HepG2 (cell line): ENCODE measurements around the gene MTUS2. TPM values are rescaled to one million over a fixed set of nuclear protein-coding genes. Genes with fewer than 3 reads are reported as not detected.

Experiments
- ATAC-seq: fragments of 200-7000 bp; cut with Tn5 transposase; 3 replicates; pipeline ENCODE4 v1.9.1; 2020; ENCODE audit warnings: mild to moderate bottlenecking, moderate library complexity
- BruUV-seq: library from RNA; stranded (reverse); fragments of 400-500 nt; replicated peaks from 2 replicates; lab custom pipeline; 2021; lab: Mats Ljungman, UMichigan
- CTCF ChIA-PET: fragments of 300-600 bp; formaldehyde crosslinking; extraction: SDS; loops from one replicate; lab custom pipeline; 2021; ENCODE audit warnings: low total read pairs, inconsistent platforms, low intra/inter-chr PET ratio; lab: Yijun Ruan, JAX
- POLR2A ChIA-PET: fragments of 350-600 bp; sonication (Branson Sonifier 250); formaldehyde crosslinking; loops from one replicate; lab custom pipeline; 2020; ENCODE audit warnings: antibody characterized with exemption, inconsistent platforms; lab: Yijun Ruan, JAX
- DNase-seq: peaks from one replicate; pipeline ENCODE4 v3.0.0-alpha.2; 2015; ENCODE audit warnings: low spot score
- FAIRE-seq: peaks from 3 replicates; lab custom pipeline; 2011; peaks lifted over from hg19 to GRCh38; lab: Jason Lieb, UNC
- H2AFZ ChIP-seq: one replicate; pipeline ENCODE4 v1.6.1; 2011; ENCODE audit warnings: low read length, inconsistent platforms
- H3K27ac ChIP-seq: fragments of 300-600 bp; 3 replicates; pipeline ENCODE4 v1.8.0; 2011; ENCODE audit warnings: mixed run types, mild to moderate bottlenecking, mixed read lengths, low read length, inconsistent platforms; ENCODE audit not compliant: insufficient read depth; ENCODE audit errors: extremely low read length
- H3K27me3 ChIP-seq, 2 experiments: fragments of 200-600 bp in 1 of 2; 2 replicates in 1 of 2; 3 replicates in 1 of 2; pipeline versions ENCODE4 v1.6.0 to v1.8.0; 2011; ENCODE audit warnings: low read length in 2 of 2, mild to moderate bottlenecking in 2 of 2, moderate library complexity in 2 of 2, inconsistent platforms in 1 of 2; ENCODE audit not compliant: insufficient read depth in 2 of 2, control insufficient read depth in 1 of 2
- H3K36me3 ChIP-seq, 2 experiments: fragments of 200-600 bp in 1 of 2; replicated peaks in 1 of 2; 2 replicates in 1 of 2; 3 replicates in 1 of 2; pipeline versions ENCODE4 v1.5.1 to v1.8.0; 2011; ENCODE audit warnings: low read length in 2 of 2, inconsistent platforms in 1 of 2; ENCODE audit not compliant: insufficient read depth in 2 of 2, control insufficient read depth in 1 of 2
- H3K4me1 ChIP-seq: 2 replicates; pipeline ENCODE4 v1.5.1; 2012; ENCODE audit warnings: low read length, inconsistent platforms; ENCODE audit not compliant: insufficient read depth
- H3K4me2 ChIP-seq: 2 replicates; pipeline ENCODE4 v1.6.0; 2011; ENCODE audit warnings: low read depth, low read length, inconsistent platforms
- H3K4me3 ChIP-seq, 3 experiments: fragments of 200-600 bp in 1 of 3; sonication (generic), shearing (Covaris generic) in 1 of 3; replicated peaks in 1 of 3; 2 replicates each; pipeline ENCODE4 v1.5.1; 2011 to 2016; ENCODE audit warnings: low read length in 3 of 3, inconsistent platforms in 2 of 3, low read depth in 2 of 3, mild to moderate bottlenecking in 2 of 3, control low read depth in 1 of 3, mixed read lengths in 1 of 3; ENCODE audit not compliant: insufficient read depth in 1 of 3
- H3K79me2 ChIP-seq: one replicate; pipeline ENCODE4 v1.6.1; 2011; ENCODE audit warnings: low read length, inconsistent platforms; ENCODE audit not compliant: insufficient read depth
- H3K9ac ChIP-seq: 2 replicates; pipeline ENCODE4 v1.6.0; 2011; ENCODE audit warnings: mild to moderate bottlenecking, low read depth, low read length, inconsistent platforms; ENCODE audit not compliant: insufficient read depth
- H3K9me3 ChIP-seq: 2 replicates; pipeline ENCODE4 v1.5.1; 2012; ENCODE audit warnings: mild to moderate bottlenecking, low read length
- H4K20me1 ChIP-seq: 2 replicates; pipeline ENCODE4 v1.6.0; 2011; ENCODE audit warnings: inconsistent platforms, mild to moderate bottlenecking, low read length, moderate library complexity; ENCODE audit not compliant: insufficient read depth
- GPBP1L1 ChIP-seq: sonication (generic); formaldehyde crosslinking; IDR thresholded peaks from 2 replicates; pipeline ENCODE4 v1.5.0; 2020; ENCODE audit warnings: mild to moderate bottlenecking, missing genetic modification reagents
- JUND ChIP-seq: sonication (generic); formaldehyde crosslinking; IDR thresholded peaks from 2 replicates; pipeline ENCODE4 v1.8.0; 2022; ENCODE audit warnings: mild to moderate bottlenecking, missing genetic modification reagents
- MAFG ChIP-seq: sonication (generic); formaldehyde crosslinking; IDR thresholded peaks from 2 replicates; pipeline ENCODE4 v1.5.1; 2020; ENCODE audit warnings: mild to moderate bottlenecking, missing genetic modification reagents
- MED13 ChIP-seq: sonication (generic); formaldehyde crosslinking; IDR thresholded peaks from 2 replicates; pipeline ENCODE4 v1.5.0; 2020; ENCODE audit warnings: missing genetic modification reagents
- MNT ChIP-seq: fragments of 450-650 bp; IDR thresholded peaks from 2 replicates; pipeline ENCODE4 v1.6.1; 2016
- NFYB ChIP-seq: sonication (generic); formaldehyde crosslinking; IDR thresholded peaks from 2 replicates; pipeline ENCODE4 v1.4.0; 2020; ENCODE audit warnings: missing genetic modification reagents
- PRMT3 ChIP-seq: sonication (generic); formaldehyde crosslinking; IDR thresholded peaks from 2 replicates; pipeline ENCODE4 v1.8.1; 2022; ENCODE audit warnings: low read depth, mild to moderate bottlenecking, moderate library complexity, missing genetic modification reagents, borderline replicate concordance
- RORA ChIP-seq: sonication (generic); formaldehyde crosslinking; IDR thresholded peaks from 2 replicates; pipeline ENCODE4 v1.5.0; 2020; ENCODE audit warnings: mild to moderate bottlenecking, missing genetic modification reagents, moderate library complexity
- SNRNP70 ChIP-seq: fragments of 200-400 bp; formaldehyde crosslinking; IDR thresholded peaks from 2 replicates; pipeline ENCODE4 v1.6.1; 2017; ENCODE audit warnings: mild to moderate bottlenecking, low read depth, low read length, moderate library complexity
- ZBTB25 ChIP-seq: IDR thresholded peaks from 2 replicates; pipeline ENCODE4 v1.6.1; 2018; ENCODE audit warnings: missing genetic modification reagents
- ZFP91 ChIP-seq: sonication (generic); formaldehyde crosslinking; IDR thresholded peaks from 2 replicates; pipeline ENCODE4 v1.9.0; 2022; ENCODE audit warnings: missing genetic modification reagents, mild to moderate bottlenecking, borderline replicate concordance
- ZNF224 ChIP-seq: sonication (generic); formaldehyde crosslinking; IDR thresholded peaks from 2 replicates; pipeline ENCODE4 v1.5.0; 2020; ENCODE audit warnings: mild to moderate bottlenecking, missing genetic modification reagents
- ZNF337 ChIP-seq: sonication (generic); formaldehyde crosslinking; IDR thresholded peaks from 2 replicates; pipeline ENCODE4 v1.5.1; 2020; ENCODE audit warnings: missing genetic modification reagents, low read depth, mild to moderate bottlenecking, borderline replicate concordance
- ZNF431 ChIP-seq: sonication (generic); formaldehyde crosslinking; IDR thresholded peaks from 2 replicates; pipeline ENCODE4 v1.9.0; 2022; ENCODE audit warnings: missing genetic modification reagents, low read depth, mild to moderate bottlenecking, borderline replicate concordance
- ZNF44 ChIP-seq: sonication (generic); formaldehyde crosslinking; IDR thresholded peaks from 2 replicates; pipeline ENCODE4 v1.5.1; 2020; ENCODE audit warnings: mild to moderate bottlenecking, missing genetic modification reagents
- ZNF567 ChIP-seq: sonication (generic); formaldehyde crosslinking; IDR thresholded peaks from 2 replicates; pipeline ENCODE4 v1.8.1; 2023; ENCODE audit warnings: mild to moderate bottlenecking, missing genetic modification reagents, borderline replicate concordance
- ZNF766 ChIP-seq: sonication (generic); formaldehyde crosslinking; IDR thresholded peaks from 2 replicates; pipeline ENCODE4 v1.5.0; 2020; ENCODE audit warnings: missing genetic modification reagents, borderline replicate concordance
- ZNF839 ChIP-seq: sonication (generic); formaldehyde crosslinking; IDR thresholded peaks from 2 replicates; pipeline ENCODE4 v1.4.0; 2020; ENCODE audit warnings: missing genetic modification reagents, mild to moderate bottlenecking, borderline replicate concordance
- WGBS: methylation state at CpG from one replicate; pipeline ENCODE4 v1.1.6; 2017; ENCODE audit warnings: low lambda C conversion rate; 5-methylcytosine and 5-hydroxymethylcytosine counted together
- in situ Hi-C: cut with HindIII; loops from 2 replicates; pipeline ENCODE4 v1.10.0; 2017; ENCODE audit warnings: low pct_unique_long_range_greater_than_20kb; ENCODE audit not compliant: extremely low pct_ligation_motif_present
- intact Hi-C: fragments of 100-400 bp; cut with micrococcal nuclease; formaldehyde crosslinking; loops from one replicate; pipeline ENCODE4 v1.10.0; 2022; ENCODE audit not compliant: unreplicated experiment
- polyA plus RNA-seq, 8 experiments: library from polyadenylated mRNA; depleted of rRNA in 3 of 8; stranded (reverse) in 7 of 8; unstranded in 1 of 8; fragments of >200 nt; fragmentation: Illumina TruSeq in 4 of 8; extraction: Trizol in 4 of 8; gene quantifications; 2 replicates each; pipeline versions ENCODE4 v1.2.1 to v1.2.3, GENCODE V29; 2011 to 2016; ENCODE audit warnings: low read depth in 4 of 8, missing spikeins in 1 of 8, mixed read lengths in 1 of 8; ENCODE audit not compliant: insufficient read depth in 1 of 8
- total RNA-seq, 5 experiments: library from RNA; depleted of rRNA; stranded (reverse); fragments of >200 nt; fragmentation: Illumina TruSeq; extraction: Trizol; gene quantifications; 2 replicates each; pipeline ENCODE4 v1.2.3, GENCODE V29; 2016; ENCODE audit warnings: low read depth in 1 of 5

Gene MTUS2
- total and polyA plus RNA-seq, 2 of the 13 experiments (the other 11 are each of a cell fraction or from before 2014, with no cell fraction given), result not detected

- Histone ChIP-seq H3K36me3 (no peaks in the 10 kb centered on the region), H2AFZ (no peak overlapping the region), H4K20me1 (no peaks in the 10 kb centered on the region), H3K9me3 (peaks cover 75% of the 10 kb centered on the region), H3K27ac (no peak overlapping the region), H3K27me3 (no peaks in the 10 kb centered on the region), H3K4me1 (no peaks in the 10 kb centered on the region), H3K9ac (no peak overlapping the region), H3K79me2 (no peaks in the 10 kb centered on the region), H3K4me3 (no peak overlapping the region), H3K4me2 (no peak overlapping the region)
- ATAC-seq, result no peak
- intact Hi-C loops (no loop called here), in situ Hi-C loops (no loop called here)
- no TSS peak for BruUV-seq
- TF ChIP-seq SNRNP70, result no peak
- TF ChIP-seq MED13 (CRISPR knock-in tag), result no peak
- TF ChIP-seq RORA (CRISPR knock-in tag), result no peak
- no peak for TF ChIP-seq ZBTB25
- TF ChIP-seq NFYB (CRISPR knock-in tag), result no peak
- TF ChIP-seq ZNF567 (CRISPR knock-in tag), result no peak
- no peak for TF ChIP-seq ZNF431
- TF ChIP-seq ZNF766, result no peak
- TF ChIP-seq ZNF839 (CRISPR knock-in tag), result no peak
- no peak for TF ChIP-seq ZNF337
- no peak for TF ChIP-seq ZNF224 (CRISPR knock-in tag)
- no peak for TF ChIP-seq JUND (CRISPR knock-in tag)
- TF ChIP-seq MNT, result no peak
- no peak for TF ChIP-seq GPBP1L1 (CRISPR knock-in tag)
- no peak for TF ChIP-seq ZNF44 (CRISPR knock-in tag)
- TF ChIP-seq PRMT3 (CRISPR knock-in tag), result no peak
- no peak for TF ChIP-seq MAFG
- TF ChIP-seq ZFP91 (CRISPR knock-in tag), result no peak
- 2% methylated on average over 2 of the region's 2 CpGs for WGBS
- ChIA-PET CTCF (no interaction called here), POLR2A (no interaction called here)
- DNase-seq, result no peak
- no peak for FAIRE-seq
Observed at GRCh38 chr13:29021311-29021710, 201.2 kb downstream of the MTUS2 start.
